ENCODE data around the gene KCNMA1.

DNA sequence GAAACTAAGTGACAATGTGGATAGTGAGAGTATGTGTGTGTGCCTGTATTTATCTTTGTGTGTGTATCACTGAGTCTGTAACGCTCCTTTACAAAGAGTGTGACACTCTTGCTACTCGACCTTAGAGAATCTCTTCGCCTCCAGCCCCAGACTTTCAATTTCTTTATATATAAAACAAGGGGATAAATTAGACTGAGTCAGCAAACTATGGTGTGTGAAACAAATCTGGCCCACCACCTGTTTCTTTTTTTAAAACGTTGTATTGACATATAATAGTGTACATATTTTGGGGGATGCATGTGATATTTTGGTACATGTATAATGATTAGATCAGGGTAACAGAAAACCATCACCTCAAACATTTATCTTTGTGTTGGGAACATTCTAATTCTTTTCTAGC lies 240.5 kb downstream of the KCNMA1 start:
- TF ChIP-seq, protein P1, sequence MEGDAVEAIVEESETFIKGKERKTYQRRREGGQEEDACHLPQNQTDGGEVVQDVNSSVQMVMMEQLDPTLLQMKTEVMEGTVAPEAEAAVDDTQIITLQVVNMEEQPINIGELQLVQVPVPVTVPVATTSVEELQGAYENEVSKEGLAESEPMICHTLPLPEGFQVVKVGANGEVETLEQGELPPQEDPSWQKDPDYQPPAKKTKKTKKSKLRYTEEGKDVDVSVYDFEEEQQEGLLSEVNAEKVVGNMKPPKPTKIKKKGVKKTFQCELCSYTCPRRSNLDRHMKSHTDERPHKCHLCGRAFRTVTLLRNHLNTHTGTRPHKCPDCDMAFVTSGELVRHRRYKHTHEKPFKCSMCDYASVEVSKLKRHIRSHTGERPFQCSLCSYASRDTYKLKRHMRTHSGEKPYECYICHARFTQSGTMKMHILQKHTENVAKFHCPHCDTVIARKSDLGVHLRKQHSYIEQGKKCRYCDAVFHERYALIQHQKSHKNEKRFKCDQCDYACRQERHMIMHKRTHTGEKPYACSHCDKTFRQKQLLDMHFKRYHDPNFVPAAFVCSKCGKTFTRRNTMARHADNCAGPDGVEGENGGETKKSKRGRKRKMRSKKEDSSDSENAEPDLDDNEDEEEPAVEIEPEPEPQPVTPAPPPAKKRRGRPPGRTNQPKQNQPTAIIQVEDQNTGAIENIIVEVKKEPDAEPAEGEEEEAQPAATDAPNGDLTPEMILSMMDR (IDR thresholded peaks at IDR 0.05) = no peak
- no peak for TF ChIP-seq EZH2 (IDR thresholded peaks at IDR 0.05; ENCODE audit: borderline replicate concordance, insufficient read depth, low read depth, low read length, poor library complexity, severe bottlenecking)

All from B cell (primary cell).